Measurements from ENCODE around the gene STAMBPL1.

DNA sequence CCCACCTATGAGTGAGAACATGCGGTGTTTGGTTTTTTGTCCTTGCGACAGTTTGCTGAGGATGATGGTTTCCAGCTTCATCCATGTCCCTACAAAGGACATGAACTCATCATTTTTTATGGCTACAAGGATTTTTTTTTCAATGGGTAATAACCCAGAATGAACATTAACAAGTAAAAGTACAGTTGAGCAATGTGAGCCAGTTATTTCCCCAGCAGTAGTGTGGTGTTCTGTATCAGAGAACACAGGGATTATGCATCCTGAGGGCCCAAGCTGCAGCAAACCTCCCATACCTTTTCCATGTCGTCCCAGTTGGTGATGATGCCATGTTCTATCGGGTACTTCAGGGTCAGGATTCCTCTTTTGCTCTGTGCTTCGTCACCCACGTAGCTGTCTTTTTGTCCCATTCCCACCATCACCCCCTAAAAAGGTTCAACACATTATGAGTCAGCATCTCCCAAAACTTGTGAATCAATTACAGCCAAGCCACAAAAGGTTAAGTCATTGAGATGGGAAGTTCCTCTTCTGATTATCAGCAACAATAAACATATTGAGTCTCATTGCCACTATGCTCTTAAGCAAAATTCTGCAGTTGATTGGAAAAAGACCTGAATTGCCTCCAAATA is 67.0 kb downstream of the STAMBPL1 start:
- TF ChIP-seq EZH2phosphoT487 (IDR thresholded peaks at IDR 0.05; ENCODE audit: borderline replicate concordance) = no peak
- TF ChIP-seq, protein P1, sequence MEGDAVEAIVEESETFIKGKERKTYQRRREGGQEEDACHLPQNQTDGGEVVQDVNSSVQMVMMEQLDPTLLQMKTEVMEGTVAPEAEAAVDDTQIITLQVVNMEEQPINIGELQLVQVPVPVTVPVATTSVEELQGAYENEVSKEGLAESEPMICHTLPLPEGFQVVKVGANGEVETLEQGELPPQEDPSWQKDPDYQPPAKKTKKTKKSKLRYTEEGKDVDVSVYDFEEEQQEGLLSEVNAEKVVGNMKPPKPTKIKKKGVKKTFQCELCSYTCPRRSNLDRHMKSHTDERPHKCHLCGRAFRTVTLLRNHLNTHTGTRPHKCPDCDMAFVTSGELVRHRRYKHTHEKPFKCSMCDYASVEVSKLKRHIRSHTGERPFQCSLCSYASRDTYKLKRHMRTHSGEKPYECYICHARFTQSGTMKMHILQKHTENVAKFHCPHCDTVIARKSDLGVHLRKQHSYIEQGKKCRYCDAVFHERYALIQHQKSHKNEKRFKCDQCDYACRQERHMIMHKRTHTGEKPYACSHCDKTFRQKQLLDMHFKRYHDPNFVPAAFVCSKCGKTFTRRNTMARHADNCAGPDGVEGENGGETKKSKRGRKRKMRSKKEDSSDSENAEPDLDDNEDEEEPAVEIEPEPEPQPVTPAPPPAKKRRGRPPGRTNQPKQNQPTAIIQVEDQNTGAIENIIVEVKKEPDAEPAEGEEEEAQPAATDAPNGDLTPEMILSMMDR (conservative IDR thresholded peaks at IDR 0.05; ENCODE audit: low read length) = no peak
